ENCODE data around the gene ARL13B.

- TF ChIP-seq CTCF (IDR thresholded peaks at IDR 0.05), result no peak
- no peak for TF ChIP-seq POLR2AphosphoS5 (IDR thresholded peaks at IDR 0.05)
- no peak for TF ChIP-seq POLR2A (IDR thresholded peaks at IDR 0.05)
Observed at GRCh38 chr3:94061297-94061696, 81.3 kb downstream of the ARL13B start.

All from prostate gland (tissue), 2 donors.